GM18861 (cell line): ENCODE data around the gene SMPX.

ENCODE experiments used
- ATAC-seq: cut with Tn5 transposase; IDR thresholded peaks from one replicate; pipeline ENCODE4 v1.9.1; 2021; ENCODE audit not compliant: unreplicated experiment

SMPX gene

GRCh38 chrX:21744721-21745120 is 13.2 kb downstream of the SMPX start:
- no peak for ATAC-seq

- ATAC-seq, result no peak
These were observed 13.9 kb downstream of the SMPX start for GRCh38 chrX:21744060-21744459.

DNA sequence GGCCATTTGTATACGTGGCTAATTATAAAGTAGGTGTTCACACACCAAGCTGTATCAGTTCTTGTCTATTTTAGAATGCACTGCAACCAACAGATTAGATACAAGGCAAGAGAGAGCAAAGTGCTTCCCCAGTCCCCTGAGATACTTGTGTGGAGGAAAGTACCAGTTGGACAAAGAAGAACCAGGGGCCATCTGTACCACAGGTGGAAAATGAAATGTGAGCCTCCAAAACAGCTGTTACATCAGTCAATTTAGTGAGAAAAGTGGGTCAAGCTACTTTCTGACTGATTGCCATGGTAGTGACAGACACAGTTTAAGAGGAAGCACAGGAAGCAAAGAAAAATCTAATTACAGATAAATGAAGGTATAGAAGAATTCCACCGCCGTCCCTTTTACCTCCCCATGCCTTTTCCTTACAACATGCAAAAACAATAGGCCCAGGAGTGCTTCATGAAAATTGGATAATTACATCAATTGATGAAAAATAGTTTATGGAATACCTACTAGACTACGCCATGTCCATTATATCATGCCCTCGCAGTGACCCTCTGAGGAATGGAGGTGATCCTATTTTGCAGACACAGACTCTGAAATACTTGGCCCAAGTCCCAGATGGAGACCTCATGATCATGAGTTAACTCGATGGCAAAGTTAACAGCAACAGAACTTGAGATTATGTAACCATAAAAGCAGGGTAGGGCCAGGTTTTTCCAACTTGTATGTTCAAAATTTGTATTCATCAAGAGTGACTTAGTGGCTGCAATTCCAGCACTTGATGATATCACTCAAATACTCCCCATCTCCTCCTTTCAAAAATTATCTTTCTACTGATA is 15.8 kb downstream of the SMPX start:
- no peak for ATAC-seq

GRCh38 chrX:21741364-21741763 is 16.6 kb downstream of the SMPX start:
- ATAC-seq, result no peak

DNA sequence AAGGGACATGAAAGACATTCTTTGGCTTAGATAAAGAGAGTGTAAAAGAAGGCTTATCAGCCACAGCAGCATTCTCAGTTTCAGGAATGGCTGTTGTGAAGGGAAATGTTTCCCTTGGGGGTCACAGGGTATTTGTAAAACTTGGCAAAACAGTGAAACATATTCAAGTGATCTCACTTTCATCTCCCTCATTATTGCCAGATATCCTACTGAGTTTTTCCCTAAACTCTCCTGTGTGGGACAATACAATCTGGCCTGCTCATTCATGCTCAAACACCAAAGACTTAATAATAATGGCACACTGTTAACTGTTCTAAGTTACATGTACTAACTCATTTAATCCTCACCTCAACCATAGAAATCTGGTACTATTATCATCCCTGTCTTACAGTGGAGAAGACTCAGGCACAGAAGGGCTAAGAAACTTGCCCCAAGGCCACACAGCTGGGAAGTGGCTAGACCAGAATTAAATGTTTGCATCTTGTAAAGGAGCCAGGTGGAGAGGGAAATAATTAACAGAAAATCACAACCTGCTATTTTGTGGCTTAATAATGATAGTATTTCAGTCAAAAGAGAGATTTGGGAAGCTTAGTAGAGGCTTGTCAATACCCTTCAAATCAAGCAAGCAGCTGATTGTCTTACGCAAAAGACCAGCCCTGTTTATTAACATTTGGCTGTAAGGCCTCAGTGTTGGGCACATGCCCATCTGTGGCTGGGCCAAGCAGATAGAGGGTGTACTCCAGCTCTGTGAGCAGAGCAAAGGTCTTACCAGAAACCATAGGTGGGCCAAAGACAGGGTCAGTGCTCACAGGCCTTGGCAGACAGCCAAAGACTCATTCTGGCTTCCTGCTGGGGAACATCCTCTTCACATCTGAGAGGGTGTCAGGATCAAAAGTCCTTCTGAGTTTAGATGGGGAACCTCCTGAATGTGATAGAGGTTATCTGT is 17.3 kb downstream of the SMPX start:
- ATAC-seq, result no peak

- no peak for ATAC-seq
These were observed 19.0 kb downstream of the SMPX start for GRCh38 chrX:21738950-21739287.

GRCh38 chrX:21738210-21738949 is 19.5 kb downstream of the SMPX start:
- no peak for ATAC-seq

DNA sequence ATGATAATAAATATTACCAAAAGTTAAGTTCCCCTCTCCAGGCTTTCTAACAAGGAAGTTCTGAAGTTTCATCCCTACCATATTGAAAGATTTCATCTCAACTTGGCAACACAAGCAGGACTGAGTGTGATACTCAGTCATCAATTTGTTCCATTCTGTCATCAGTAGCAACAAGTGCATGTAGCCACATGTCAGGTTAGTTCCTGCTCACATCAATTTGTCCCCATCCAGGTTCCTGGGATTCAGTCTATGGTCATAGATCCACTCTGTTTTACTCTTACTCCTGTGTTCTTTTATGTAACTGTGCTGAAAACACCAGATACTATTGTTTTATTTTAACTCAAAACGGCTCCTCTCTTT is 22.2 kb downstream of the SMPX start:
- ATAC-seq, result no peak

- no peak for ATAC-seq
These were observed 22.7 kb downstream of the SMPX start for GRCh38 chrX:21735038-21735767.

DNA sequence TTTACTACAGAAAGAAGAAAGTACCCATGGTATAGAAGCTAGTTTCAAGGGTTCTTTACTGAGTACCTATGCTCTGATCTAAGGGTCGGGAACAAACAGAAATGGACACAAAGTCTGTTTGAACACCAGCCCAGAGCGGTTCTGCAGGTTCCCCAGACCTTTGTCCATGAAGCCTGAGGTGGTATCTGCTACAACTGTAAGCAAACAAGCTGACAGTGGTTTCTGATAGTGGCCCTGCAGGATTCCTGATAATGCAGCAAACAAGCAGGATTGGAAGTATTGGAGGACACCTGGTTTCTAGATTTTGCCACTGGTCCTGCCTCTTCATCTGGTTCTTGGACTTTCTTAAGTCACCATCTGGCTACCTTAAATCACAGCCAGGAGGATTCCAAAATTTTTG is 23.7 kb downstream of the SMPX start:
- ATAC-seq, result no peak

- ATAC-seq, result no peak
These were observed 24.2 kb downstream of the SMPX start for GRCh38 chrX:21733705-21734104.

GRCh38 chrX:21730026-21730425 is 27.9 kb downstream of the SMPX start:
- no peak for ATAC-seq

GRCh38 chrX:21728276-21728968 is 29.5 kb downstream of the SMPX start:
- no peak for ATAC-seq

GRCh38 chrX:21725916-21726315 is 32.0 kb downstream of the SMPX start:
- ATAC-seq, result no peak

- no peak for ATAC-seq
These were observed 32.4 kb downstream of the SMPX start for GRCh38 chrX:21725496-21725895.

DNA sequence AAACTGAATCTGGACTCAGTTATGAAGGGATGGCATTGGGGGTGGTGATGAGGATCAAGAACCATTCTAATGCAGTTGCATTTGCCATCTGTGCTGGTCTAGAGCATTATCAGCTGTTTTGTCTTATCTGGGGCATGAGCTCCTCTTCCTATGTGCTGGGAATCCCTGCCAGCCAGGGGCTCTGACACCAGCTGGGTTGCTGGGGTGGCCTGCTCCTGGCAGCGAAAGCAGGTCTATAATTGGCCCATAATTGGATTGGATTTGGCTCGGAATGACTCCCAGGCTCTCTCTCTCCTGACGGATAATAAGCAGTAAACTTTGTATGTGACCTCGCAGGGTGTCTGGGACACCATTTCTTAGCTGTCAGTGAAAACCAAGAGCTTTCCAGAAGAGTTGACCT is 34.1 kb downstream of the SMPX start:
- no peak for ATAC-seq

DNA sequence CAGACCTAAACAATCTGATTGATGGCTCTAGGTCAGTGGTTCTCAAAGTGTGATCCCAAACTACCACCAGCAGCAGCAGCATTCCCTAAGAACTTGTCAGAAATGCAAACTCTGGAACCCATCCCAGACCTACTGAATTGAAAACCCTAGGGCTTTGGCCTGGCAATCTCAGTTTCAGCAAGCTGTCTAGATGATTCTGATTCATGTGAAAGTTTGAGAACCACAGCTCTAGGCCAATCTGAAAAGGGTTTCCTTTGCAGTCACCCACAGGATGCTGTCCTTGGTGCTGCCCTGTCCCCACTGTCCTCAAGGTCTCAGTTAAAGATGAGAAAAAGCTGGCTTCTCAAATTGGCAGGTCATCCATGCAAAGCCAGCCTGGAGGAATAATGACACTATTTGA is 34.8 kb downstream of the SMPX start:
- no peak for ATAC-seq

GRCh38 chrX:21721195-21721594 is 36.7 kb downstream of the SMPX start:
- no peak for ATAC-seq

GRCh38 chrX:21718575-21718974 is 39.3 kb downstream of the SMPX start:
- ATAC-seq, result no peak

GRCh38 chrX:21717802-21718201 is 40.1 kb downstream of the SMPX start:
- no peak for ATAC-seq
